HepG2 (cell line): Measurements from ENCODE around the gene RAPGEF5. TPM values are rescaled to one million over a fixed set of nuclear protein-coding genes. Genes with fewer than 3 reads are reported as not detected.
A peak's percentile ranks its signal among the peaks of the same experiment; 100 is the strongest.

Experiments
- ATAC-seq: fragments of 200-7000 bp; cut with Tn5 transposase; 3 replicates; pipeline ENCODE4 v1.9.1; 2020; ENCODE audit warnings: mild to moderate bottlenecking, moderate library complexity
- BruUV-seq: library from RNA; stranded (reverse); fragments of 400-500 nt; replicated peaks from 2 replicates; lab custom pipeline; 2021; lab: Mats Ljungman, UMichigan
- CTCF ChIA-PET: fragments of 300-600 bp; formaldehyde crosslinking; extraction: SDS; loops from one replicate; lab custom pipeline; 2021; ENCODE audit warnings: low total read pairs, inconsistent platforms, low intra/inter-chr PET ratio; lab: Yijun Ruan, JAX
- POLR2A ChIA-PET: fragments of 350-600 bp; sonication (Branson Sonifier 250); formaldehyde crosslinking; loops from one replicate; lab custom pipeline; 2020; ENCODE audit warnings: antibody characterized with exemption, inconsistent platforms; lab: Yijun Ruan, JAX
- DNase-seq: peaks from one replicate; pipeline ENCODE4 v3.0.0-alpha.2; 2015; ENCODE audit warnings: low spot score
- FAIRE-seq: peaks from 3 replicates; lab custom pipeline; 2011; peaks lifted over from hg19 to GRCh38; lab: Jason Lieb, UNC
- H2AFZ ChIP-seq: one replicate; pipeline ENCODE4 v1.6.1; 2011; ENCODE audit warnings: low read length, inconsistent platforms
- H3K27ac ChIP-seq: fragments of 300-600 bp; 3 replicates; pipeline ENCODE4 v1.8.0; 2011; ENCODE audit warnings: mixed run types, mild to moderate bottlenecking, mixed read lengths, low read length, inconsistent platforms; ENCODE audit not compliant: insufficient read depth; ENCODE audit errors: extremely low read length
- H3K27me3 ChIP-seq, 2 experiments: fragments of 200-600 bp in 1 of 2; 2 replicates in 1 of 2; 3 replicates in 1 of 2; pipeline versions ENCODE4 v1.6.0 to v1.8.0; 2011; ENCODE audit warnings: low read length in 2 of 2, mild to moderate bottlenecking in 2 of 2, moderate library complexity in 2 of 2, inconsistent platforms in 1 of 2; ENCODE audit not compliant: insufficient read depth in 2 of 2, control insufficient read depth in 1 of 2
- H3K36me3 ChIP-seq, 2 experiments: fragments of 200-600 bp in 1 of 2; replicated peaks in 1 of 2; 2 replicates in 1 of 2; 3 replicates in 1 of 2; pipeline versions ENCODE4 v1.5.1 to v1.8.0; 2011; ENCODE audit warnings: low read length in 2 of 2, inconsistent platforms in 1 of 2; ENCODE audit not compliant: insufficient read depth in 2 of 2, control insufficient read depth in 1 of 2
- H3K4me1 ChIP-seq: 2 replicates; pipeline ENCODE4 v1.5.1; 2012; ENCODE audit warnings: low read length, inconsistent platforms; ENCODE audit not compliant: insufficient read depth
- H3K4me2 ChIP-seq: 2 replicates; pipeline ENCODE4 v1.6.0; 2011; ENCODE audit warnings: low read depth, low read length, inconsistent platforms
- H3K4me3 ChIP-seq, 3 experiments: fragments of 200-600 bp in 1 of 3; sonication (generic), shearing (Covaris generic) in 1 of 3; replicated peaks in 1 of 3; 2 replicates each; pipeline ENCODE4 v1.5.1; 2011 to 2016; ENCODE audit warnings: low read length in 3 of 3, inconsistent platforms in 2 of 3, low read depth in 2 of 3, mild to moderate bottlenecking in 2 of 3, control low read depth in 1 of 3, mixed read lengths in 1 of 3; ENCODE audit not compliant: insufficient read depth in 1 of 3
- H3K79me2 ChIP-seq: one replicate; pipeline ENCODE4 v1.6.1; 2011; ENCODE audit warnings: low read length, inconsistent platforms; ENCODE audit not compliant: insufficient read depth
- H3K9ac ChIP-seq: 2 replicates; pipeline ENCODE4 v1.6.0; 2011; ENCODE audit warnings: mild to moderate bottlenecking, low read depth, low read length, inconsistent platforms; ENCODE audit not compliant: insufficient read depth
- H3K9me3 ChIP-seq: 2 replicates; pipeline ENCODE4 v1.5.1; 2012; ENCODE audit warnings: mild to moderate bottlenecking, low read length
- H4K20me1 ChIP-seq: 2 replicates; pipeline ENCODE4 v1.6.0; 2011; ENCODE audit warnings: inconsistent platforms, mild to moderate bottlenecking, low read length, moderate library complexity; ENCODE audit not compliant: insufficient read depth
- RNF219 ChIP-seq: sonication (generic); formaldehyde crosslinking; IDR thresholded peaks from 2 replicates; pipeline ENCODE4 v1.5.0; 2020; ENCODE audit warnings: mild to moderate bottlenecking, missing genetic modification reagents
- whole genome bisulfite sequencing: methylation state at CpG from one replicate; pipeline ENCODE4 v1.1.6; 2017; ENCODE audit warnings: low lambda C conversion rate; 5-methylcytosine and 5-hydroxymethylcytosine counted together
- in situ Hi-C: cut with HindIII; loops from 2 replicates; pipeline ENCODE4 v1.10.0; 2017; ENCODE audit warnings: low pct_unique_long_range_greater_than_20kb; ENCODE audit not compliant: extremely low pct_ligation_motif_present
- intact Hi-C: fragments of 100-400 bp; cut with micrococcal nuclease; formaldehyde crosslinking; loops from one replicate; pipeline ENCODE4 v1.10.0; 2022; ENCODE audit not compliant: unreplicated experiment
- polyA plus RNA-seq, 8 experiments: library from polyadenylated mRNA; depleted of rRNA in 3 of 8; stranded (reverse) in 7 of 8; unstranded in 1 of 8; fragments of >200 nt; fragmentation: Illumina TruSeq in 4 of 8; extraction: Trizol in 4 of 8; gene quantifications; 2 replicates each; pipeline versions ENCODE4 v1.2.1 to v1.2.3, GENCODE V29; 2011 to 2016; ENCODE audit warnings: low read depth in 4 of 8, missing spikeins in 1 of 8, mixed read lengths in 1 of 8; ENCODE audit not compliant: insufficient read depth in 1 of 8
- total RNA-seq, 5 experiments: library from RNA; depleted of rRNA; stranded (reverse); fragments of >200 nt; fragmentation: Illumina TruSeq; extraction: Trizol; gene quantifications; 2 replicates each; pipeline ENCODE4 v1.2.3, GENCODE V29; 2016; ENCODE audit warnings: low read depth in 1 of 5
- TF ChIP-seq, protein P1 (sequence below), 2 experiments: fragments of 450-650 bp in 1 of 2; sonication (generic) in 1 of 2; formaldehyde crosslinking in 1 of 2; IDR thresholded peaks; 2 replicates each; pipeline versions ENCODE4 v1.6.1 to v1.8.0; 2016 to 2022; ENCODE audit warnings: antibody characterized with exemption in 1 of 2, mild to moderate bottlenecking in 1 of 2, missing genetic modification reagents in 1 of 2

Gene RAPGEF5
- total and polyA plus RNA-seq, 2 of the 13 experiments (the other 11 are each of a cell fraction or from before 2014, with no cell fraction given): 17.1 to 23.4 TPM

- 1% methylated on average over 3 of the region's 3 CpGs for WGBS
- no peak overlapping the region for H3K9ac ChIP-seq
Measured at GRCh38 chr7:22400936-22401553, 44.1 kb upstream of the RAPGEF5 start.

More at GRCh38 chr7:22400936-22401553, 44.1 kb upstream of the RAPGEF5 start:
- DNase-seq (no peak), ATAC-seq (no peak), FAIRE-seq (no peak)
- POLR2A ChIA-PET: no interaction called here
- Histone ChIP-seq H3K4me1 (peaks cover 5% of the 10 kb centered on the region; the same call in 1 of the 2 replicates), H3K27ac (no peak overlapping the region), H3K4me3 (no peak overlapping the region), H3K9me3 (no peaks in the 10 kb centered on the region), H2AFZ (no peak overlapping the region), H3K4me2 (no peak overlapping the region), H3K36me3 (no peaks in the 10 kb centered on the region), H3K79me2 (no peaks in the 10 kb centered on the region), H4K20me1 (no peaks in the 10 kb centered on the region), H3K27me3 (no peaks in the 10 kb centered on the region)
- CTCF ChIA-PET: no interaction called here
- TF ChIP-seq RNF219 (CRISPR knock-in tag): no peak
- TF ChIP-seq, protein P1, sequence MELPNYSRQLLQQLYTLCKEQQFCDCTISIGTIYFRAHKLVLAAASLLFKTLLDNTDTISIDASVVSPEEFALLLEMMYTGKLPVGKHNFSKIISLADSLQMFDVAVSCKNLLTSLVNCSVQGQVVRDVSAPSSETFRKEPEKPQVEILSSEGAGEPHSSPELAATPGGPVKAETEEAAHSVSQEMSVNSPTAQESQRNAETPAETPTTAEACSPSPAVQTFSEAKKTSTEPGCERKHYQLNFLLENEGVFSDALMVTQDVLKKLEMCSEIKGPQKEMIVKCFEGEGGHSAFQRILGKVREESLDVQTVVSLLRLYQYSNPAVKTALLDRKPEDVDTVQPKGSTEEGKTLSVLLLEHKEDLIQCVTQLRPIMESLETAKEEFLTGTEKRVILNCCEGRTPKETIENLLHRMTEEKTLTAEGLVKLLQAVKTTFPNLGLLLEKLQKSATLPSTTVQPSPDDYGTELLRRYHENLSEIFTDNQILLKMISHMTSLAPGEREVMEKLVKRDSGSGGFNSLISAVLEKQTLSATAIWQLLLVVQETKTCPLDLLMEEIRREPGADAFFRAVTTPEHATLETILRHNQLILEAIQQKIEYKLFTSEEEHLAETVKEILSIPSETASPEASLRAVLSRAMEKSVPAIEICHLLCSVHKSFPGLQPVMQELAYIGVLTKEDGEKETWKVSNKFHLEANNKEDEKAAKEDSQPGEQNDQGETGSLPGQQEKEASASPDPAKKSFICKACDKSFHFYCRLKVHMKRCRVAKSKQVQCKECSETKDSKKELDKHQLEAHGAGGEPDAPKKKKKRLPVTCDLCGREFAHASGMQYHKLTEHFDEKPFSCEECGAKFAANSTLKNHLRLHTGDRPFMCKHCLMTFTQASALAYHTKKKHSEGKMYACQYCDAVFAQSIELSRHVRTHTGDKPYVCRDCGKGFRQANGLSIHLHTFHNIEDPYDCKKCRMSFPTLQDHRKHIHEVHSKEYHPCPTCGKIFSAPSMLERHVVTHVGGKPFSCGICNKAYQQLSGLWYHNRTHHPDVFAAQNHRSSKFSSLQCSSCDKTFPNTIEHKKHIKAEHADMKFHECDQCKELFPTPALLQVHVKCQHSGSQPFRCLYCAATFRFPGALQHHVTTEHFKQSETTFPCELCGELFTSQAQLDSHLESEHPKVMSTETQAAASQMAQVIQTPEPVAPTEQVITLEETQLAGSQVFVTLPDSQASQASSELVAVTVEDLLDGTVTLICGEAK (IDR thresholded peaks at IDR 0.05): peak; percentile 22; the same call in 1 of the 2 replicates
- TF ChIP-seq, protein P1 (CRISPR knock-in tag; IDR thresholded peaks at IDR 0.05): no peak; the same call in 1 of the 2 replicates
- no TSS peak for BruUV-seq
- in situ Hi-C loops (no loop called here), intact Hi-C loops (no loop called here)
